ENCODE measurements around the gene RPS6KA5.

DNA sequence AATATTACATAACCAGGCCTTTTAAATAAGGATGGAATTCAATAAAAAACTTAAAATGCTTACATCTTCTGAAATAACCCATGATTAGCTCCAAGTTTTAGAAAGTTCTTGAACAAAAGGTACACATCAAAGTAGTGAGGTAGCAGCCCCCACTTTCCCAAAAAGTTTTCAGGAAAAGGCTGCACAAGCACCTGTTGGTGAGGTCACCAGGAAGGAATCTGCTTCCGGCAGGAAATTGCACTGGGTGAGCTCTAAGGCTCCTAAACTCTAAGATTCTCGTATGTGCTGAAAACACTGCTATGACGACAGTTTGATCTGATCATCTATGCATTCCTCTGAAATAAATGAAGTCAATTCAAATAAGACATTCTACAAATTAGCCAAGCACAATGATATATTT lies 210.0 kb downstream of the RPS6KA5 start:
- TF ChIP-seq, protein P1, sequence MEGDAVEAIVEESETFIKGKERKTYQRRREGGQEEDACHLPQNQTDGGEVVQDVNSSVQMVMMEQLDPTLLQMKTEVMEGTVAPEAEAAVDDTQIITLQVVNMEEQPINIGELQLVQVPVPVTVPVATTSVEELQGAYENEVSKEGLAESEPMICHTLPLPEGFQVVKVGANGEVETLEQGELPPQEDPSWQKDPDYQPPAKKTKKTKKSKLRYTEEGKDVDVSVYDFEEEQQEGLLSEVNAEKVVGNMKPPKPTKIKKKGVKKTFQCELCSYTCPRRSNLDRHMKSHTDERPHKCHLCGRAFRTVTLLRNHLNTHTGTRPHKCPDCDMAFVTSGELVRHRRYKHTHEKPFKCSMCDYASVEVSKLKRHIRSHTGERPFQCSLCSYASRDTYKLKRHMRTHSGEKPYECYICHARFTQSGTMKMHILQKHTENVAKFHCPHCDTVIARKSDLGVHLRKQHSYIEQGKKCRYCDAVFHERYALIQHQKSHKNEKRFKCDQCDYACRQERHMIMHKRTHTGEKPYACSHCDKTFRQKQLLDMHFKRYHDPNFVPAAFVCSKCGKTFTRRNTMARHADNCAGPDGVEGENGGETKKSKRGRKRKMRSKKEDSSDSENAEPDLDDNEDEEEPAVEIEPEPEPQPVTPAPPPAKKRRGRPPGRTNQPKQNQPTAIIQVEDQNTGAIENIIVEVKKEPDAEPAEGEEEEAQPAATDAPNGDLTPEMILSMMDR (IDR thresholded peaks at IDR 0.05; ENCODE audit: insufficient read depth, low read depth, low read length) = no peak
- no peak for TF ChIP-seq EZH2 (IDR thresholded peaks at IDR 0.05; ENCODE audit: insufficient read depth, low read length)

All from astrocyte (in vitro differentiated cells and primary cell).